ENCODE data around the gene TNFAIP3. TPM values are rescaled to one million over a fixed set of nuclear protein-coding genes. Genes with fewer than 3 reads are reported as not detected.

The TNFAIP3 gene
- polyA plus RNA-seq, 3 donors, result 35.5 to 273 (median 38.4) TPM

GRCh38 chr6:137925141-137925698 lies 58.2 kb downstream of the TNFAIP3 start:
- H3K27me3 ChIP-seq (ENCODE audit: control insufficient read depth in 2 of 2, insufficient read depth in 2 of 2, low read length in 2 of 2), result no peaks in the 10 kb centered on the region
- TF ChIP-seq CTCF (IDR thresholded peaks at IDR 0.05), result no peak
- Mint-ChIP-seq H3K4me3 (no peak overlapping the region), H3K27ac (peak overlapping the region in 1 of 7 donors; percentile 12), H3K4me1 (peaks cover 63% of the 10 kb centered on the region), H3K9me3 (no peaks in the 10 kb centered on the region), H3K36me3 (no peaks in the 10 kb centered on the region), H3K27me3 (ENCODE audit: low read depth in 3 of 3) (no peaks in the 10 kb centered on the region)
- no peaks in the 10 kb centered on the region for H4K20me1 ChIP-seq (ENCODE audit: insufficient read depth, low read length)
- H3K9ac ChIP-seq (ENCODE audit: insufficient read depth, low read length, poor library complexity, severe bottlenecking), result no peak overlapping the region
- no peak overlapping the region for H2AFZ ChIP-seq (ENCODE audit: insufficient read depth, low read depth, low read length, poor library complexity, severe bottlenecking)
- peaks cover 46% of the 10 kb centered on the region in 2 donors for H3K4me1 ChIP-seq (ENCODE audit: control insufficient read depth in 1 of 2, insufficient read depth in 2 of 2, low read length in 2 of 2)
- H3K36me3 ChIP-seq (replicated peaks in 1 of 2; ENCODE audit: control insufficient read depth in 1 of 2, insufficient read depth in 2 of 2, low read length in 2 of 2), result no peaks in the 10 kb centered on the region
- no peak overlapping the region for H3K4me2 ChIP-seq (replicated peaks; ENCODE audit: extremely low read depth, low read length, poor library complexity, severe bottlenecking)
- WGBS (ENCODE audit: insufficient coverage), result 79% methylated on average over 12 of the region's 12 CpGs
- peak in 1 of 3 donors; percentile 26 for DNase-seq
- no peak overlapping the region for H3K27ac ChIP-seq (ENCODE audit: low read depth in 1 of 2, low read length in 2 of 2)
- no peaks in the 10 kb centered on the region for H3K9me3 ChIP-seq (replicated peaks in 1 of 2; ENCODE audit: control insufficient read depth in 1 of 2, insufficient read depth in 1 of 2, low read length in 2 of 2)
- no peak overlapping the region for H3K4me3 ChIP-seq (replicated peaks in 1 of 3; ENCODE audit: low read depth in 2 of 3, low read length in 3 of 3)
- H3K79me2 ChIP-seq (ENCODE audit: insufficient read depth, low read length), result no peaks in the 10 kb centered on the region
- intact Hi-C loops (cut with micrococcal nuclease), result loop anchor here in 1 of 2 donors (5.0 kb wide), 1 partner anchor 53 kb away; no protein-coding TSS in a partner anchor

- H3K27me3 Mint-ChIP-seq (ENCODE audit: low read depth in 3 of 3), result peaks cover 0 to 1% (median 0%) of the 10 kb centered on the region in 3 donors
- no peak overlapping the region for H3K9ac ChIP-seq (ENCODE audit: insufficient read depth, low read length, poor library complexity, severe bottlenecking)
- H3K4me3 Mint-ChIP-seq, result no peak overlapping the region
- H3K36me3 ChIP-seq (replicated peaks in 1 of 2; ENCODE audit: control insufficient read depth in 1 of 2, insufficient read depth in 2 of 2, low read length in 2 of 2), result no peaks in the 10 kb centered on the region
- peaks cover 63% of the 10 kb centered on the region for H3K4me1 Mint-ChIP-seq
- H2AFZ ChIP-seq (ENCODE audit: insufficient read depth, low read depth, low read length, poor library complexity, severe bottlenecking), result no peak overlapping the region
- WGBS (ENCODE audit: insufficient coverage), result no CpG with 5 or more reads among the region's 1 CpG
- no peaks in the 10 kb centered on the region for H4K20me1 ChIP-seq (ENCODE audit: insufficient read depth, low read length)
- H3K4me3 ChIP-seq (replicated peaks in 1 of 3; ENCODE audit: low read depth in 2 of 3, low read length in 3 of 3), result no peak overlapping the region
- no peaks in the 10 kb centered on the region for H3K36me3 Mint-ChIP-seq
- H3K4me2 ChIP-seq (replicated peaks; ENCODE audit: extremely low read depth, low read length, poor library complexity, severe bottlenecking), result no peak overlapping the region
- peak in 2 of 3 donors; percentile 16 to 49 for DNase-seq
- H3K27ac ChIP-seq (ENCODE audit: low read depth in 1 of 2, low read length in 2 of 2), result no peak overlapping the region
- no peaks in the 10 kb centered on the region for H3K27me3 ChIP-seq (ENCODE audit: control insufficient read depth in 2 of 2, insufficient read depth in 2 of 2, low read length in 2 of 2)
- no peaks in the 10 kb centered on the region for H3K79me2 ChIP-seq (ENCODE audit: insufficient read depth, low read length)
- no peaks in the 10 kb centered on the region for H3K9me3 Mint-ChIP-seq
- intact Hi-C loops (cut with micrococcal nuclease), result loop anchor here in 1 of 2 donors (5.0 kb wide), 1 partner anchor 54 kb away; no protein-coding TSS in a partner anchor
- no peak for TF ChIP-seq CTCF (IDR thresholded peaks at IDR 0.05)
- H3K27ac Mint-ChIP-seq, result peak overlapping the region in 2 of 7 donors; percentile 12 to 27
- H3K9me3 ChIP-seq (replicated peaks in 1 of 2; ENCODE audit: control insufficient read depth in 1 of 2, insufficient read depth in 1 of 2, low read length in 2 of 2), result no peaks in the 10 kb centered on the region
- H3K4me1 ChIP-seq (ENCODE audit: control insufficient read depth in 1 of 2, insufficient read depth in 2 of 2, low read length in 2 of 2), result peaks cover 46% of the 10 kb centered on the region in 2 donors
These were observed 59.2 kb downstream of the TNFAIP3 start for GRCh38 chr6:137926207-137926731.
